ENCODE data around the gene GRM4.
"Not testable (repeated sequence)": the region's sequence is repeated elsewhere in the genome, so short reads cannot be mapped to it uniquely, and the experiment has no call there.

GRM4 gene

DNA sequence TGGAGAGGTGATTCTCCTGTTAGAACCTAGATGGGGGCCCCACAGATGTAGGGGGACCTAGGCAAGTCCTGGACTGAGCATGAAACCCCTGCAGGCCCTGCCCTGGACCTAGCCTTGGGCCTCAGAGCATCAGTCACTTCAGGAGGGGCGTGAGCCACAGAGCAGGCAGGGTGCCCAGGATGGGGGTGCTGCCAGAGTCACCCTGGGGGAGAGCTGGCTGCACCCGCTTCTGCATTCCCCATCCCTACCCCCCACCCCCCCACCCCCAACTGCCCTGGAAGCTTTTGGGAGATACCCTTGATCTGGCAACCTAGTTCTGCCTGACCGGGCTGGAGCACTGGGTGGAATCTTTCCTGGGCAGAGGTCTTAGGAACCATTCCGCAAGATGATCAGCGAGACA lies 125.6 kb downstream of the GRM4 start:
- no peak for DNase-seq

DNA sequence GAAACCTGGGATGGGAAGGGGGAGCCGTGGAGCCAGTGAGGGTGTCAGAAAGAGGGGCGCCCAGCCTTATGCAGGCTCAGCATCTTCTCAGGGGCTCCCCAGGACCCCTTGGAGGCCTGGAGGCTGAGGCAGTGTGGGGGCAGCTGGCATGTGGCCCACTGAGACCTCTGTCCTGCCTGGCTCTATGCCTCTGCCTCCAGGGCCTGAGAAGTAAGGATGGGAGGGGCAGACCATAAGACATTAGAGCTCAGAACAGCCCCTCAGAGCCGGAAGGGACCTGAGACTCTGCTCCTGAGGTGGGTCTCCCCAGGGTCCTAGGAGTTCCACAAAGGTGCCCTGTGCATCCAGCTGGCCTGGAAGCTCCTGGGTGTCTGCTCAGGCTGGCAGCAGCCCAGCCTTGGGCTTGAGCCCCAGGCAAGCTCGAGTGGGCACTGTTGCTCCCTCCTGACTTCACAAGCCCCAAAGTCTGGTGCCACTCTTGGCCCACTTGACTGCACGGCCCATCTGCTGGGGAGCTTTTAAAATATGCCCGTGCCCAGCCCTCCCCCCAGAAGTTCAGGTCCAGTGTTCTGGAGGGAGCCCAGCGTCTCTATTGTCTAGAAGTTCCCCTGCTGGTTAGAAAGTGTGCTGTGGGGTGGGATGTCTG lies 126.8 kb downstream of the GRM4 start:
- DNase-seq, result no peak

DNA sequence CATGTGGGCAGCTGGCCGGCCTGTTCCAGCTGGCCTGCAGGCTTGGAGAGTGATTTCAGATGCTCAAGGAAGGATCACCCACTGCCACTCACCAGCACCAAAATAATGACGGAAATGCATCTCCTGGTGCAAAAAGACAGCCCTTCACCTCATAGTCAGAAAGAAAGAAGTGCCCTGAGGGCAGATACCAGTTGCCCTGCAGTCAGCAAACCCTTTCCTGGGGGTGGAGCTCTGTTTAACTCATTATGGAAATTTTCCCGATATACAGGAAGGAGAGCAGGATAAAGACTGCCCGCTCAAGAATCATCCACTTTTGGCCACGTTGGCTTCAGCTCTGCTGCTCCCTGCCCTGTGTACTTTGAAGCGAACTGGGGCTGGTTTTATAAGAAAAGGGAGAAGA lies 127.9 kb downstream of the GRM4 start:
- DNase-seq, result no peak

DNA sequence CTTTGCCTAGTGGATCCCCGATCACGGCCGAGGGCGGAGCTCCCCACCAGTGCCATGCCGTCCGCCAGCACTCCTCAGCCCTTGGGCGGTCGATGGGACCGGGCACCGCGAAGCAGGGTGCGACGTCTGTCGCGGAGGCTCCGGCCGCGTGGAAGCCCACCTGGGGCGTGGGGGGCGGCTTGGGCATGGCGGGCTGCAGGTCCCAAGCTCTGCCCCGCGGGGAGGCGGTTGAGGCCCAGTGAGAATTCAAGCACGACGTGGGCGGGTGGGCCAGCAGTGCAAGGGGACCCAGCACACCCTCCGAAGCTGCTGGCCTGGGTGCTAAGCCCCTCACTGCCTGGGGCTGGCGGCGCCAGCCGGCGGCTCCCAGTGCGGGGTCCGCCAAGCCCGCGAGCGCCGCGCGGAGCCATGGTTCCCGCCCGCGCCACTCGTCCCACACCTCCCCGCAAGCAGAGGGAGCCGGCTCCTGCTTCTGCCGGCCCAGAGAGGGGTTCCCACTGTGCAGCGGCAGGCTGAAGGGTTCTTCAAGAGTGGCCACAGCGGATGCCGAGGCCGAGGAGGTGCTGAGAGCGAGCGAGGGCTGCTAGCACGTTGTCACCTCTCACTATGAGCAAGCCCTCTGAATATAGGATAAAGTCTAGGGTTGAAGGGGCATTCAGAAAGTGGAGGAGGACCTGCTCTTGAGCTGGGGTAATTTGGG lies 128.6 kb downstream of the GRM4 start:
- no peak for DNase-seq

DNA sequence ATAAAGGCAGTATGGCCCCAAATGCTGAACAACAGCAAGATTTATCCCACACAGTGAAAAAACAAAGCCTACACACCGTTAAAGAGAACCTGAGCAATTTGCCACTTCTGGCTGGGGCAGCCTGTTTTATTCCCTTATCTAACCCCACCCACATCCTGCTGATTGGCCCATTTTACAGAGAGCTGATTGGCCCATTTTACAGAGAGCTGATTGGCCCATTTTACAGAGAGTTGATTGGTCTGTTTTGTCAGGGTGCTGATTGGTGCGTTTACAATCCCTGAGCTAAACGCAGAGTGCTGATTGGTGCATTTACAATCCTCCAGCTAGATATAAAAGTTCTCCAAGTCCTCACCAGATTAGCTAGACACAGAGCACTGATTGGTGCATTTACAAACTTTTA lies 129.3 kb downstream of the GRM4 start:
- DNase-seq, result not testable (repeated sequence)

DNA sequence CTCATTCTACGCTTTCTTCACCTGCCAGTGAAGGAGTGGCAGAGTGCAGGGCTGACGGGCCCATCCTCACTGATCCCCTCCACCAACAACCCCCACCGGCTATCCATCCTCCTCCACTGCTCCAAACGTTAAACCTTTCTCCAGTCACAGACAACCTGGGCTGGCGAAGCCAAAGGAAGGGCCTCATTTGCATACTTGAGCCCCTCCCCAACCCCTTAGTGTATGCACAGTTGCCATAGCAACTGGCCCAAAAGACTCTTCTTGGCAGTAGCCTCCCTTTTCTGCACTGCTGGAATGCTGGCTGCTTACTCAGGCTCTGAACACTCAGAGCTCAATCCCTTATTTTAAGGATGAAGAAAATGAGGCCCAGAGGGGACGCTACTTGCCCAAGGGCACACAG lies 130.3 kb downstream of the GRM4 start:
- DNase-seq, result no peak

DNA sequence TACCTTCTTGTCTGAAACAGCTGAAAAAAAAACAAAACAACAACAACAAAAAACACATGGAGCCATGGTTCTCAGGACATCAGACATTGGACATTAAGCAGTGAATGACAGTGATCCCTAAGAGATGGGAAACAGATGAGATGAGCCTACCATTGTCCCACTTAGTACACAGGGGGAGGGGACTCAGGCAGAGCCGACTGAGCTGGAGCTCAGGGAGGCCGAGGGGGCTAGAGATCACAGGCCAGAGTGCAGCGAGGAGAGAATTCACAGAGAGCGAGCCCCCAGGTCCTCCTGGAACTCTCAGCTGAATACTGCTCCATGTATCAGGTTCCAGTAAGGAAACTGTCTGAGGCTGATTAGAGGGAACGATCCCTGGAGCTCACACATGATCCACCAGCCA lies 134.6 kb downstream of the GRM4 start:
- no peak for DNase-seq

DNA sequence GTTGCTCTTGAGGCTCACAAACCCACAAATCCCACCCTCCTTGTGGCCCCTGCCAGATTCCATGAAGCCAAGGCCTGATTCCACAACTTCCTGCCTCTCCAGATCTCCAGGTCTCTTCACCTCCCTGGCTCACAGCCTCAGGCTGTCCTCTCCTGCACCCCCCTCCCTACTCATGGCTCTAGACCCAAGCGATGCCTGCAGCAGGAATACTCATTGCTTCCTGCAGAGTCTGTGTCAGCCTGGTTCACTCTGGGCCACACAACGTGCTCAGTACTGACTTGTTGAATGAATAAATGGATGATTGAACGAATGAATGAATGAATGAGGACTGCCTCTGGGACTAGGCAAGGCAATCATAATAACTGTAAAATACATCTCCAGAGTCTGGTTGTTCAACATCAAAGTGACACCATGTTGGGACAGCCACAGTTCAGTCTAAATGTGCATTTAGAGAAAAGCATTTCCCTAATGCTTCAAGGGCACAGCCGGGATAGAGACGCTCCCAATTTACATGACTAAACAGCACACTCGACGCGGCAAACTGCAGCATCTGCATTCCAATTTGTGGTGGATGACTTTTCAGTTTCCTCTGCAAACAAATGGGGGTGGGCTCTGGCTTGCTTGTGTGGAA lies 139.9 kb downstream of the GRM4 start:
- no peak for DNase-seq

DNA sequence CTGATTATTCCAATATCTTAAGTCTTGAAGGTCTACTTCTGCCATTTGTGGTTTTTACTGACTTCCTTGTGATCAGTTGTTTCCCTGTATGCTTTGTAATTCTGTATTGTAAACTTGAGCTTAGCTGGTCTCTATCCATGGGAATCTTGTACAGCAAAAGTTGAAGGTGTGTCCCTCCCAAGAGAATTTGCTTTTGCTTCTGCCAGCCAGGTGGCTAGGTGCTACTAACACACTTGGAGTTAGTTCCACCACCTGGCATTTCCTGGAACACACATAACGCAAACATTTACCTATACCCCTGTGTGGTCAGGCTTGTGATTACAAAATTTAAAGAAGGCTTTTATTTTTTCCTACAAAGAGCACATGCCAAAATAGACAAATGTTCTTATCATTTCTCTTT lies 141.2 kb downstream of the GRM4 start:
- no peak for DNase-seq

DNA sequence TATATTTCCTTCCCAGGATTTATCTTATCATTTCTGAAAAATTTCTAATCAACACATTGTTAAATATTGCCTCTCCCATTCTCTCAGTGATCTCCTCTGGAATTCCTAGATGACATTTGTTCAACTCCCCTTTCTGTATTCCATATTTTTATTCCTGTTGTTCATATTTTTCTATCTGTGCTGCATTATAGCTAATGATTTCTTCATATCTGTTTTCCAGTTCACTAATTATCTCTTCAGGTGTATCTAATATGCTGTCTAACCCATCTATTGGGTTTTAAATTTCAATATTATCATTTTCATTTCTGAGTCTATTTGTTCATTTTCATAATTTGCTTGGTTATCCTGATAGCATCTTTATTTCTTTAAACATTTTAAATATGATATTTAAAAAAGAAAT lies 141.9 kb downstream of the GRM4 start:
- no peak for DNase-seq

DNA sequence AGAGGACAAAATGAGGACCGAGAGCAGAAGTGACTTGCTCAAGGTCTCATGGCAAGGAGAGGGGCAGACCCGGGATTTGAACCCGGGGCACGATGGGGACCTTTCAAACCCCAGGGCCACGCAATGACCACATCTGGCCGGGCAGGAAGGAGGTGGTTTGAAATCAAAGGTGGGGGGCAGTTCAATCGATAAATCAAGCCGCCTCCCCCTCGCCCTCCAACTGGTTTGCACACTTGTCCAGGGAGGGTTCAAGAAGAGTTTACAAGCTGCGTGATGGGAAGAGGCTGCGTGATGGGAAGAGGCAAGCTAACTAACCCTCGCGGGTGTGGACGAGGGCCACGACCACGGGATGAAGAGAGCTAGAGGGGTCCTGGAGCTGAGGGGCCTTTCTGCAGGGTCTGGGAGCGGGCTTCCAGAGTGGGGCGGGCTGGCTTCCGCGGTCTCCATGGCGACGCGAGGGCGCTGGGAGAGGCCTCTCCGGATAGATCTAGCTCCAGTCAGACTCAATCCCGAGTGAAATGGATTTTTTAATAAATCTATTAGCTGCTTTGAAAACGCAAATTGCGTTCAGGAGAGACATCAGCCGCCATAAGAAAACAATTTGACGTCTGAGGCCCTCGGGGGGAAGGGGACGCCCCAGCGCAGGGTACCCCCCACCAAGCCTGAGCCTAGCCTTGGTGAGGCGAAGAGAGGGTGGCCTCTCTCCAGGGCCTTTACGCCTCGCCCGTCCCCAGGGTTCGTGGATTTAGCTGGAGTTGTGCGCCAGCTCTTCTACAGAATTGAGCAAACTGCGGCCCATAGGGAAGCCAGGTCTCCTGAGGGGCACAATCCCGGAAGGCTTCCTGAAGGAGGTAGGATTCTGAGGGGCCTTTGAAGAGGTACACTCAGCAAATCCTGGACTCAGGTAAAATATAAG lies 143.9 kb downstream of the GRM4 start:
- no peak for DNase-seq

DNA sequence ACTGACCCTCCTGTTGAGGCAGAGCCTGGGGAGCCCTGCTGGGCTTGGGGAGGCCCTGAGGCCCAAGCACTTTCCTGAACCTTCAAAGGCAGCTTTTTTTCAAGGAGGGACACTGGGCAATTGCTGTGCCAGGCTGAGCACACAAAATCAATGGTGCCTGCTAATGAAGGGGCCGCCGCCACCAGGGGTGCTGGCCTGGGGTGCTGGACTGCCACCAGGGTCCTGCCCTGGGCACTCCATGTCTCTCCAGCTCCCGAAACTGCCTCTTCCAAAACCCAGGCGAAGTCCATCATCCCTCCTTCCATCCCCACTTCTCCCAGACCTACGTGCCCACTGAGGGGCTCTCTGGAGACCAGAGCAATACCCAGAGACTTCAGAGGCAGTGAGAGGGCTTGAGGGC lies 145.6 kb downstream of the GRM4 start:
- DNase-seq, result no peak

DNA sequence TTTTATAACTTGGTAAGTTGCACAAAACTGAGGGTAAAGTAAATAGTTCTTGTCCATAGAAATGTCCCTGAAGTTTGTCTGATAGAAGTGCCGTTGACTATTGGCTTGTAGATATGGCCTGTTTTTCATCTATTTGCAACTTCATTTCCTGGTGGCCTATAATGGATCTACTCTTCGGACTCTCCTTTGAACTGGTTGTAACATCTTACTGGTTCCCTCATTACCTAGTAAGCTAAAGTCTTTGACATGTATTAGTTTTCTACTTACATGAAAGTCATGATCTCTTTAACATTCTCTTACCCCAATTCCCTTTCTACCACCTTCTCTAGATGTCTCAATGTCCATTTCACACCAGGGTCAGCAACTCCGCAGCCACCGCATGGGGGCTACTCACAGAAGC lies 146.3 kb downstream of the GRM4 start:
- no peak for DNase-seq

DNA sequence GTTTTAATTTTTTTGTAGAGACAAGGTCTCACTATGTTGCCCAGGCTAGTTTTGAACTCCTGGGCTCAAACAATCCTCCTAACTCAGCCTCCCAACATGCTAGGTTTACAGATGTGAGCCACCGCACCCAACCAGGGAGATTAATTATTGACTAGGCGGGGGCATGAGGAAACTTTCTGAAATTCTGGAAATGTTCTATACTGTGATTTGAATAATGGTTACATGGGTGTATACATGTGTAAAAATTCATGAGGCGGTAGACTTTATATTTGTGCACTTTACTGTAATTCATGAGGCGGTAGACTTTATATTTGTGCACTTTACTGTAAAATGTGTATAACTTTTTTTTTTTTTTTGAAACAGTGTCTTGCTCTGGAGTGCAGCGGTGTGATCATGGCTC lies 147.2 kb downstream of the GRM4 start:
- no peak for DNase-seq

DNA sequence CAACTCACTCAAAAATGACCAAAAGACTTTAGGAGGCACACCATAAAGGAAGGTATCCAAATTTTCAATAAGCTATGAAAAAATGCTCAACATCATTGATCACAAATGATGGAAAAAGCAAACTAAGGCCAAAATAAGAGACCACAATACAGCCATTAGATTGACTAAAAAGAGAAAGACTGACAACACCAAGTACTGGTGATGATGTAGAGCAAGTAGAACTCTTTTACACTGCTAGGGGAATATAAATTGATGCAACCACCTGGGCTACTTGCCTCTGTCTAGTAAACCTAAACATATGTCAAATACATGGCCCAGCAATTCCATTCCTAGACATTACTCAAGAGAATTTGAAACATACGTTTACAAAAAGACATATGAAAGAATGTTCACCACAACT lies 148.6 kb downstream of the GRM4 start:
- DNase-seq, result no peak

DNA sequence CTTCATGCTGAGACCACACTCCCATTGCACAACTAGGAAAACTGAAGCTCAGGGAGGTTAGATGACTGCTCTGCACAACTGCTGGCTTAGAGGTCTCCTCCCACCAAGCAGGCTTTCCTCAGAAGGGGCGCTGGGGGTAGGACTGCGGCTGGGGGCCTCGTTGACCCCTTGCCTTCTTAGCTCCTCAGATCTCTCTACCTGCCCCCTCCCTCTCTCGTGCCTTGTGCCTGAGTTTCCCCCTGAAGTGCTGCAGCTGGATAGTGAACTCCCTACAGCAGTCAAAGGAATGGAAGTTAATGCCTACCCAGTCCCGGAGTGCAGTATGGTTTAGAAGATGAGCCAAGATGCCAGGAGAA lies 149.8 kb downstream of the GRM4 start:
- DNase-seq, result no peak

DNA sequence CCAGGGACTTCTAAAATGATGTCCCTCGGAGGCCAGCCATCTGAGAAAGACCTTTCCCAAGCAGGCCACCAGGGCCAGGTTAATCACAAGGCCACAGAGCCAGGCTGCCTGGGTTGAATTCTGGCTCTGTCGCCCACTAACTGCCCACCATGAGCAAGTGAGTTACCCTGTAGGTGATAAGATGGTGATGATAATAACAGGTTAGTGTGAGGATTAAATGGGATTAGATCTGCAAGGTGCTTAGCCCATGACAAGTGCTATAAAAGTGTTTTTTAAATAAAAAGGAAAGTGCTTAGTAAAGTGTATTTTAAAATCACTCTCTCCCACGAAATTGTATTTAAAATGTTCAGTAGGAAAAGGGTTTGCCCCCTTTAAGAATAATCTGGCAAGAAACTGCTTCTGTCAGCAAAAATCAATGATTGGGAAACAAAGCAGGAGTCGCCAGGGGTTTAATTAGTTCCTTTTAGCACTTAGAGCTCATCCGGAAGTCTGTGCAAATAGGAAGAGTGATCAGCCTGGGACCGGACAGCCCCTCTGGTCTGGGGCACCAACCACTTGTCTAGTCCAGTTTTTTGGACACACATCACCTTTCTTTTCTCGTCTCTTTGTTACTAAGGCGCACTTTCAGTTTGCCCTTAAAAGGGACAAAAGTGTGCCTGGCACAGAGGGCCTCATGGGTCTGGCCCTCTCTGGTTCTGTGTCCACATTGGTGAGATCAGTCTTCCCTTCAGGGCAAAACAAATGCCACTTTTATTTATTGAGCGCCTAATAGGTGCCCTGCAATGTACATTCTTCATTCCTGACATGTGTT lies 150.4 kb downstream of the GRM4 start:
- DNase-seq, result no peak

DNA sequence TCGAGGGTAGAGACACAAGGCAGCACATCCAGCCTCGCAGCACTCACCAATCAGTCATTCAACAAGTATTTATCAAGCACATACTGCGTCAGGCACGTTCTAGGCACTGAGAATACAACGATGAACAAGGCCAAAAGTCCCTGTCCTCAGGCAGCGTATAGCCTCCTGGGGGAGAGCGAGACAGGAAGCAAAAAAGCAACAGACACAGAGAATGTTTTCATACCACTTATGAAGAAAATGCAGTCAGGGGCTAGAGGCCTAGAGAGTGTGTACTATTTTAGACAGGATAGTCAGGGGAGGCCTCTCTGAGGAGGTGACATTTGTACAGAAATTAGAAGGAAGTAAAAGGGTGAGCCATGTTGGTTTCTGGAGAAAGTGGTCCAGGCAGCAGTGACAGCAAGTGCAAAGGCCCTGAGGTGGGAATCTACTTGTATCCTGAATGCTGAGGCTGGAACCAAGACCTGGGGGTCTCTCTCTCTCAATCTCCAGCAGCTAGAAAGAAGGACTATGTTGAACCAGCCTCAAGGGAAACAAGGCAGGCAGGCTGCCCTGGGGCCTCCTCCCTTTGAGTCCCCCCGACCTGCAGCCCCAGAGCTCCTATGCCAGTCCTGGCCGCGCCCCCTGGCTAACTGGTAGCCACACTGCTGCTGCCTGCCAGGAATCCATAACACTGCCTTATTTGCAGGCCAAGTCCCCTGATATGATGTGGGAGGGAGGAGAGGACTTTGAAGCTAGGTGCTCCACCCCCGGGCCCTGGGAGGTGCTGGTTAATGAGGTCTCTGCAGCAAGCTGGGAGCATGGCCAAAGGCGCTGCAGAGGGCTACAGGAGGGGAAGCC lies 151.2 kb downstream of the GRM4 start:
- DNase-seq, result no peak

DNA sequence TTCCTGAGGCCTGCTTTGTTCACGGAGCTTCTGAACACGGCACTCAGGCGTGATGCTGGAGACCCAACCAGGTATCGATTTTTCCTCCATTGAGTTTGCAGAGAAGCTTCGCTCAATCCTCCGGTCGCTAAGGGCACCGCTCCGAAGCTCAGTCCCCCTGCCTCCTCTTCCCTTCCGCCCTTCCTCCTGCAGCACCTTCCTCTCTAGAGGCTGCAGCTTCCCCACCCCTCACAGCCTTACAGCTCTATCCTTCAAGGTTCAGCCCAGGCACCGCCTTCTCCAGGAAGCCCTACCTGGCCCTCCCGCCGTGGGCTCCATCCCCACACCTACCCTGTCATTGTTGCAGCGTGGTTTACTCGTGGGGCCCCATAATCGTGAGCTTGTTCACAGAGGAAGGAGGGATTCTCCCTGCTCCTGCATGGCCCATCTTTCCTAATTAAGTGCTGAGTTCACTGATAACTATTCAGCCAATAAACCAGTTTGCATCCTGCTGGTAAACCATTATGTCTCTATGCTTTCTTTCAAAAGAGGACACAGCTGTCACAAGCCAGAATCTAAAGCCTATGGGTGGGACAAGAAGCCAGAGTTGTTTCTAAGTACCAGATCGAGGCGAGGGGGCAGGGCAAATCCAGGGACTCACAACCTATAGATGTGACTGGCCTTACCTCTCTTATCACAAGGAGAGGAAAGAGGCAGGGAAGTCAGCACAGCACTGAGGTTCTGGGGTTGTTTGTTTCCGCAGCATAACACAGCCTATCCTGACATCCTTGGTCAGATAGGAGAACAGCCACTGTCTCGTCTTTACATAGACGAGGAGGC lies 152.0 kb downstream of the GRM4 start:
- no peak for DNase-seq

DNA sequence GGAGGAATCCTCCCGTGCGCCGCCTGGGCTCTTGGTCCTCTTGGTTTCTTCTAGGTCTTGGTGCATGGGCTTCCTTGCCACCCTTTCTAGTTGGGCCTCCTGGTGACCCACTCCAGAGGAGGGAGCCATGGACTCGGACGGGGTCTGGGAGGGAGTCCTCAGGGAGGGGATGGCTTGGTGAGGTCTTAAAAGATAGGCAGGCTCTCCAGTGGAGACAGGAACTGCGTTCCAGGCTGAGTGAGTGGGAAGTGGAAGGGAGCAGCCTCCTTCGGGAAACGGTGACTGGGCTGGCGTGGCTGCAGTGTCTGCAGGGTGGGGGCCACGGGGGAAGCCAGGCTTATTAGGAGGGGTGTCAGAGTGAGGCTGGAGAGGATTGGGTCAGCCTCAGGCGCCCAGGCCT lies 152.8 kb downstream of the GRM4 start:
- no peak for DNase-seq

DNA sequence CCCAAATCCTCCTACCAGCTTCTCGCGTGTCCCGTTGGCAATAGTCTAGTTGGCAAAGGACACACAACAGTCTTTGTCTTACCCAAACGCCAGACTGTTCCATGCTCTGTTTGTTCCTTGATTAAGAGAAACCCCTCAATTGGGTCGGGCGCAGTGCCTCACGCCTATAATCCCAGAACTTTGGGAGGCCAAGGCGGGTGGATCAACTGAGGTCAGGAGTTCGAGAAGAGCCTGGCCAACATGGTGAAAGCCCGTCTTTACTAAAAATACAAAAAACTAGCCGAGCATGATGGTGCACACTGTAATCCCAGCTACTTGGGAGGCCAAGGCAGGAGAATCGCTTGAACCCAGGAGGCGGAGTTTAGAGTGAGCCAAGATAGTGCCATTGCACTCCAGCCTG lies 153.7 kb downstream of the GRM4 start:
- no peak for DNase-seq

All from activated CD4-positive, alpha-beta T cell treated with anti-CD3 and anti-CD28 coated beads, Interleukin-2, amount 50 U/mL, for 4 hours (primary cell).